ENCODE results near the gene OTOG.
"Not testable (repeated sequence)": the region's sequence is repeated elsewhere in the genome, so short reads cannot be mapped to it uniquely, and the experiment has no call there.

Gene OTOG

DNA sequence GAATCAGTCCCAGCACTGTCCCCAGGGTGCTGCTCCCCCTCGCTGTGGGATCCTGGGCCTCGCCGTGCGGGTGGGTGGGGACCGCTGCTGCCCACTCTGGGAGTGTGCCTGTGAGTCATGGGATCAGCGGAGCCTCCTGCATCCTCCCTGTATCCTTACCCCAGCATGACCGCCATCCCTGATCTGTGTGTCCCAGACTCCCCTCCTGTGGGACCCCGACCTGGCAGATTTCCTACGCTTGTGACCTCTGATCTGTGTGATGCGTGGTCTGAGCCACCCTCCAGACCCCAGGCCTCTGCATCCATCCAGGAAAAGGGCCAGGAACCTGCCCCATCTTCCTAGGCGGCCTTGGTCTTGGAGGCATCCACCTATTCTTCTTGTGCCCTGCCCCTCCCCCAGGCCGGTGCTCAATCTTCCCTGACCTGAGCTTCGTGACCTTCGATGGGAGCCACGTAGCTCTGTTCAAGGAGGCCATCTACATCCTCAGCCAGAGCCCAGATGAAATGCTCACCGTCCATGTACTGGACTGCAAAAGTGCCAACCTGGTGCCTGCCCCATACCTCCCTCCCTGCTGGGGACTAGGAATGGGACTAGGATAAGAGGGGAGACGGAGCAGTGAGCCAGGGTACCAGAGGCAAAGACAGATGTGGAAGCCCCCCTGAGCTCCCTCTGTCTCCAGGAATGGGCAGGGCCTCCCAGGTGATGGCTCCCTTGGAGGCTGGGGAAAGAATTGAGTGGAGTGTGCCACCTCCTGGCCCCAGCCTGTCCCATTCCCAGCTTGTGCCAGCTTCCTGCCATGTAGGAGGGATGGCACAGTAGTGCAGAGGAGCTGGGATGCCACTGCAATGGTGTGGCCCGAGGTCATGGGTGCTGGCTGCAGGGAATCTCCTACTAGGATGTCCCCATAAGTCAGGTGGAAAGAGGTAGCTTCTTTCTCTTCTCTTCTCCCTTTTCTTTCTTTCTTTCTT lies 65.4 kb downstream of the OTOG start:
- Histone ChIP-seq H3K4me3 (replicated peaks; ENCODE audit: insufficient read depth, low read length) (no peak overlapping the region), H3K27me3 (ENCODE audit: insufficient read depth, poor library complexity, severe bottlenecking) (no peaks in the 10 kb centered on the region), H3K27ac (replicated peaks) (no peak overlapping the region)
- DNase-seq (ENCODE audit: low read depth in 1 of 2, low spot score in 1 of 2) = no peak
- TF ChIP-seq, protein P1, sequence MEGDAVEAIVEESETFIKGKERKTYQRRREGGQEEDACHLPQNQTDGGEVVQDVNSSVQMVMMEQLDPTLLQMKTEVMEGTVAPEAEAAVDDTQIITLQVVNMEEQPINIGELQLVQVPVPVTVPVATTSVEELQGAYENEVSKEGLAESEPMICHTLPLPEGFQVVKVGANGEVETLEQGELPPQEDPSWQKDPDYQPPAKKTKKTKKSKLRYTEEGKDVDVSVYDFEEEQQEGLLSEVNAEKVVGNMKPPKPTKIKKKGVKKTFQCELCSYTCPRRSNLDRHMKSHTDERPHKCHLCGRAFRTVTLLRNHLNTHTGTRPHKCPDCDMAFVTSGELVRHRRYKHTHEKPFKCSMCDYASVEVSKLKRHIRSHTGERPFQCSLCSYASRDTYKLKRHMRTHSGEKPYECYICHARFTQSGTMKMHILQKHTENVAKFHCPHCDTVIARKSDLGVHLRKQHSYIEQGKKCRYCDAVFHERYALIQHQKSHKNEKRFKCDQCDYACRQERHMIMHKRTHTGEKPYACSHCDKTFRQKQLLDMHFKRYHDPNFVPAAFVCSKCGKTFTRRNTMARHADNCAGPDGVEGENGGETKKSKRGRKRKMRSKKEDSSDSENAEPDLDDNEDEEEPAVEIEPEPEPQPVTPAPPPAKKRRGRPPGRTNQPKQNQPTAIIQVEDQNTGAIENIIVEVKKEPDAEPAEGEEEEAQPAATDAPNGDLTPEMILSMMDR (IDR thresholded peaks at IDR 0.05; ENCODE audit: insufficient read depth, low read length) = no peak
- no peak for TF ChIP-seq POLR2AphosphoS5 (IDR thresholded peaks at IDR 0.05; ENCODE audit: low read depth)
- TF ChIP-seq GABPA (IDR thresholded peaks at IDR 0.05; ENCODE audit: low read depth) = no peak
- TF ChIP-seq SPI1 (IDR thresholded peaks at IDR 0.05; ENCODE audit: borderline replicate concordance, low read depth) = no peak
- TF ChIP-seq, protein P2, sequence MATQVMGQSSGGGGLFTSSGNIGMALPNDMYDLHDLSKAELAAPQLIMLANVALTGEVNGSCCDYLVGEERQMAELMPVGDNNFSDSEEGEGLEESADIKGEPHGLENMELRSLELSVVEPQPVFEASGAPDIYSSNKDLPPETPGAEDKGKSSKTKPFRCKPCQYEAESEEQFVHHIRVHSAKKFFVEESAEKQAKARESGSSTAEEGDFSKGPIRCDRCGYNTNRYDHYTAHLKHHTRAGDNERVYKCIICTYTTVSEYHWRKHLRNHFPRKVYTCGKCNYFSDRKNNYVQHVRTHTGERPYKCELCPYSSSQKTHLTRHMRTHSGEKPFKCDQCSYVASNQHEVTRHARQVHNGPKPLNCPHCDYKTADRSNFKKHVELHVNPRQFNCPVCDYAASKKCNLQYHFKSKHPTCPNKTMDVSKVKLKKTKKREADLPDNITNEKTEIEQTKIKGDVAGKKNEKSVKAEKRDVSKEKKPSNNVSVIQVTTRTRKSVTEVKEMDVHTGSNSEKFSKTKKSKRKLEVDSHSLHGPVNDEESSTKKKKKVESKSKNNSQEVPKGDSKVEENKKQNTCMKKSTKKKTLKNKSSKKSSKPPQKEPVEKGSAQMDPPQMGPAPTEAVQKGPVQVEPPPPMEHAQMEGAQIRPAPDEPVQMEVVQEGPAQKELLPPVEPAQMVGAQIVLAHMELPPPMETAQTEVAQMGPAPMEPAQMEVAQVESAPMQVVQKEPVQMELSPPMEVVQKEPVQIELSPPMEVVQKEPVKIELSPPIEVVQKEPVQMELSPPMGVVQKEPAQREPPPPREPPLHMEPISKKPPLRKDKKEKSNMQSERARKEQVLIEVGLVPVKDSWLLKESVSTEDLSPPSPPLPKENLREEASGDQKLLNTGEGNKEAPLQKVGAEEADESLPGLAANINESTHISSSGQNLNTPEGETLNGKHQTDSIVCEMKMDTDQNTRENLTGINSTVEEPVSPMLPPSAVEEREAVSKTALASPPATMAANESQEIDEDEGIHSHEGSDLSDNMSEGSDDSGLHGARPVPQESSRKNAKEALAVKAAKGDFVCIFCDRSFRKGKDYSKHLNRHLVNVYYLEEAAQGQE (IDR thresholded peaks at IDR 0.05; ENCODE audit: insufficient replicate concordance, low read depth) = no peak

- Histone ChIP-seq H3K27me3 (ENCODE audit: insufficient read depth, poor library complexity, severe bottlenecking) (no peaks in the 10 kb centered on the region), H3K4me3 (replicated peaks; ENCODE audit: insufficient read depth, low read length) (no peak overlapping the region), H3K27ac (replicated peaks) (no peak overlapping the region)
- TF ChIP-seq, protein P2 (IDR thresholded peaks at IDR 0.05; ENCODE audit: insufficient replicate concordance, low read depth) = no peak
- TF ChIP-seq POLR2AphosphoS5 (IDR thresholded peaks at IDR 0.05; ENCODE audit: low read depth) (no peak), SPI1 (IDR thresholded peaks at IDR 0.05; ENCODE audit: borderline replicate concordance, low read depth) (no peak), GABPA (IDR thresholded peaks at IDR 0.05; ENCODE audit: low read depth) (no peak)
- TF ChIP-seq, protein P1 (IDR thresholded peaks at IDR 0.05; ENCODE audit: insufficient read depth, low read length) = no peak
- no peak for DNase-seq (ENCODE audit: low read depth in 1 of 2, low spot score in 1 of 2)
Measured at GRCh38 chr11:17613428-17613962, 66.4 kb downstream of the OTOG start.

DNA sequence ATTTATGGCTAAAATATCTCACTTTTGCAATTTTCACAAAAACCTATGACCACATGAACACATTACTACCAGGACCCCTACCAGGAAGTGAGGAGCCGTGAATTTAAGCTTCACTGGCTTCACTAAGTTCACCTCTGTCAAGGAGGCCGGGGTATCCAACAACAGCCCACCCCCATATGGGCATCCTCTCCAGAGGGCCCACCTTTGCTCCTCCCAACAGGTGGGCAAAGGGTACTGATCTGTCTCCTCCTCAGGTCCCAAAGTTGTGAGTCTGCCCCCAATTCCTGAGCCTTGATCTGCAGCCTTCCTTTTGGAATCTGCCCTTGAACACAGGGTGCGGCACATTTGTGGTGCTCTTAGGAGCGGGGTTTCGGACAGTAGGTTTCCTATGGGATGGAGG lies 66.9 kb downstream of the OTOG start:
- TF ChIP-seq, protein P2 (IDR thresholded peaks at IDR 0.05; ENCODE audit: insufficient replicate concordance, low read depth) = no peak
- TF ChIP-seq SPI1 (IDR thresholded peaks at IDR 0.05; ENCODE audit: borderline replicate concordance, low read depth) = no peak
- no peak for TF ChIP-seq GABPA (IDR thresholded peaks at IDR 0.05; ENCODE audit: low read depth)
- no peak for TF ChIP-seq POLR2AphosphoS5 (IDR thresholded peaks at IDR 0.05; ENCODE audit: low read depth)
- TF ChIP-seq, protein P1 (IDR thresholded peaks at IDR 0.05; ENCODE audit: insufficient read depth, low read length) = no peak
- Histone ChIP-seq H3K27me3 (ENCODE audit: insufficient read depth, poor library complexity, severe bottlenecking) (no peaks in the 10 kb centered on the region), H3K27ac (replicated peaks) (no peak overlapping the region), H3K4me3 (replicated peaks; ENCODE audit: insufficient read depth, low read length) (no peak overlapping the region)
- no peak for DNase-seq (ENCODE audit: low read depth in 1 of 2, low spot score in 1 of 2)

DNA sequence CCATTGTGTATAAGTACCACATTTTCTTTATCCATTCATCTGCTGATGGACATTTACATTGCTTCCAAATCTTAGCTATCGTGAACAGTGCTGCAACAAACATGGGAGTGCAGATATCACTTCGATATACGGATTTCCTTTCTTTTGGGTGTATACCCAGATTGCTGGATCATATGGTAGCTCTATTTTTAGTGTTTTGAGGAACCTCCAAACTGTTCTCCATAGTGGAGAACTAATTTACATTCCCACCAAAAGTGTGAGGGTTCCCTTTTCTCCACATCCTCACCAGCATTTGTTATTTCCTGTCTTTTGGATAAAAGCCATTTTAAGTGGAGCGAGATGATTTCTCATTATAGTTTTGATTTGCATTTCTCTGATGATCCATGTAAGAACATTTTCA lies 75.7 kb downstream of the OTOG start:
- H3K27me3 ChIP-seq (ENCODE audit: insufficient read depth, poor library complexity, severe bottlenecking); DNase-seq (ENCODE audit: low read depth in 1 of 2, low spot score in 1 of 2); H3K4me3 ChIP-seq (replicated peaks; ENCODE audit: insufficient read depth, low read length); H3K27ac ChIP-seq (replicated peaks): not testable (repeated sequence)

All from HL-60 (cell line).